Prostate gland (tissue), 2 donors: ENCODE results near the gene CCDC167. TPM values are rescaled to one million over a fixed set of nuclear protein-coding genes. Genes with fewer than 3 reads are reported as not detected.

Experiments used
- DNase-seq: peaks from one replicate; pipeline ENCODE4 v3.0.0-alpha.2; 2019; ENCODE audit warnings: low spot score
- H3K27ac ChIP-seq, 2 donors: fragments of 200-600 bp; sonication (generic); 2 replicates each; pipeline ENCODE4 v1.5.1; 2017 to 2019
- H3K27me3 ChIP-seq: fragments of 200-600 bp; sonication (generic); replicated peaks from 2 replicates; pipeline ENCODE4 v1.5.1; 2019; ENCODE audit not compliant: insufficient read depth
- H3K36me3 ChIP-seq, 2 donors: fragments of 200-600 bp; sonication (generic); 1 replicate in 1 of 2; 2 replicates in 1 of 2; pipeline versions ENCODE4 v1.5.1 to v1.8.1; 2017 to 2019
- H3K4me1 ChIP-seq: fragments of 200-600 bp; sonication (generic); replicated peaks from 2 replicates; pipeline ENCODE4 v1.5.1; 2019
- H3K4me3 ChIP-seq, 2 donors: fragments of 200-600 bp; sonication (generic); 2 replicates each; pipeline ENCODE4 v1.5.1; 2017 to 2019
- H3K9me3 ChIP-seq: fragments of 200-600 bp; sonication (generic); 2 replicates; pipeline ENCODE4 v1.5.1; 2017
- POLR2A ChIP-seq: fragments of 450-650 bp; IDR thresholded peaks from one replicate; pipeline ENCODE4 v1.6.1; 2016; ENCODE audit warnings: antibody characterized with exemption, mild to moderate bottlenecking
- POLR2AphosphoS5 ChIP-seq: sonication (generic); formaldehyde crosslinking; IDR thresholded peaks from one replicate; pipeline ENCODE4 v1.6.1; 2017; ENCODE audit warnings: antibody characterized with exemption
- WGBS: methylation state at CpG from one replicate; pipeline ENCODE4 v1.1.5; 2018; 5-methylcytosine and 5-hydroxymethylcytosine counted together
- intact Hi-C: fragments of 100-400 bp; cut with DNase I; formaldehyde crosslinking; loops from one replicate; pipeline ENCODE4 v1.14.2; 2022
- total RNA-seq, 2 donors: library from RNA; depleted of rRNA; stranded (reverse); fragments of >200 nt; gene quantifications; one replicate each; pipeline ENCODE4 v1.1.0, GENCODE V29; 2016
- TF ChIP-seq, protein P1 (sequence below), 4 experiments: fragments of 200-600 bp in 2 of 4; fragments of 450-650 bp in 2 of 4; sonication (generic) in 2 of 4; IDR thresholded peaks; 1 replicate in 3 of 4; 2 replicates in 1 of 4; pipeline ENCODE4 v1.5.1; 2016 to 2019; ENCODE audit warnings: antibody characterized with exemption in 4 of 4, mild to moderate bottlenecking in 2 of 4, moderate library complexity in 2 of 4

Gene CCDC167
- total RNA-seq, 2 donors from 2014 or later: 46.9 to 54.6 TPM

DNA sequence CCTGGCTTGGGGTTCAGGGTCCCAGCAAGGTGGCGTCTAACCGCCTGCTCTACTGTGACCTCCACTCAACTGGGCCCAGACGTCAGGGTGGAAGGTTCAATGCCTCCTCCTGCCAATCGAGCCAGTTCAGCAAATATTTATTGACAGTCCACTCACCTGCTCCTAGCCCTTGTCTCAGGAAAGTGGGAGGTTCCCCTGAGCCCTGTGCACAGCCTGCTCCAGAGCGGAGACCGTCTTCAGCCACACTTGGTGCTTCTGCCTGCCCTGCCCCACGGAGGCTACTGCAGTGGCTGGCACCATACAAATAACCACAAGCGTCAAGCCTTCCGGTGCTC lies 6.1 kb downstream of the CCDC167 start:
- 84% methylated on average over 7 of the region's 9 CpGs for WGBS
- Histone ChIP-seq H3K27me3 (no peaks in the 10 kb centered on the region), H3K27ac (no peak overlapping the region), H3K36me3 (no peaks in the 10 kb centered on the region), H3K9me3 (no peaks in the 10 kb centered on the region), H3K4me1 (no peaks in the 10 kb centered on the region), H3K4me3 (no peak overlapping the region)
- intact Hi-C loops: no loop called here
- TF ChIP-seq POLR2AphosphoS5 (no peak), POLR2A (no peak)
- TF ChIP-seq, protein P1, sequence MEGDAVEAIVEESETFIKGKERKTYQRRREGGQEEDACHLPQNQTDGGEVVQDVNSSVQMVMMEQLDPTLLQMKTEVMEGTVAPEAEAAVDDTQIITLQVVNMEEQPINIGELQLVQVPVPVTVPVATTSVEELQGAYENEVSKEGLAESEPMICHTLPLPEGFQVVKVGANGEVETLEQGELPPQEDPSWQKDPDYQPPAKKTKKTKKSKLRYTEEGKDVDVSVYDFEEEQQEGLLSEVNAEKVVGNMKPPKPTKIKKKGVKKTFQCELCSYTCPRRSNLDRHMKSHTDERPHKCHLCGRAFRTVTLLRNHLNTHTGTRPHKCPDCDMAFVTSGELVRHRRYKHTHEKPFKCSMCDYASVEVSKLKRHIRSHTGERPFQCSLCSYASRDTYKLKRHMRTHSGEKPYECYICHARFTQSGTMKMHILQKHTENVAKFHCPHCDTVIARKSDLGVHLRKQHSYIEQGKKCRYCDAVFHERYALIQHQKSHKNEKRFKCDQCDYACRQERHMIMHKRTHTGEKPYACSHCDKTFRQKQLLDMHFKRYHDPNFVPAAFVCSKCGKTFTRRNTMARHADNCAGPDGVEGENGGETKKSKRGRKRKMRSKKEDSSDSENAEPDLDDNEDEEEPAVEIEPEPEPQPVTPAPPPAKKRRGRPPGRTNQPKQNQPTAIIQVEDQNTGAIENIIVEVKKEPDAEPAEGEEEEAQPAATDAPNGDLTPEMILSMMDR (IDR thresholded peaks at IDR 0.05): no peak
- no peak for DNase-seq

DNA sequence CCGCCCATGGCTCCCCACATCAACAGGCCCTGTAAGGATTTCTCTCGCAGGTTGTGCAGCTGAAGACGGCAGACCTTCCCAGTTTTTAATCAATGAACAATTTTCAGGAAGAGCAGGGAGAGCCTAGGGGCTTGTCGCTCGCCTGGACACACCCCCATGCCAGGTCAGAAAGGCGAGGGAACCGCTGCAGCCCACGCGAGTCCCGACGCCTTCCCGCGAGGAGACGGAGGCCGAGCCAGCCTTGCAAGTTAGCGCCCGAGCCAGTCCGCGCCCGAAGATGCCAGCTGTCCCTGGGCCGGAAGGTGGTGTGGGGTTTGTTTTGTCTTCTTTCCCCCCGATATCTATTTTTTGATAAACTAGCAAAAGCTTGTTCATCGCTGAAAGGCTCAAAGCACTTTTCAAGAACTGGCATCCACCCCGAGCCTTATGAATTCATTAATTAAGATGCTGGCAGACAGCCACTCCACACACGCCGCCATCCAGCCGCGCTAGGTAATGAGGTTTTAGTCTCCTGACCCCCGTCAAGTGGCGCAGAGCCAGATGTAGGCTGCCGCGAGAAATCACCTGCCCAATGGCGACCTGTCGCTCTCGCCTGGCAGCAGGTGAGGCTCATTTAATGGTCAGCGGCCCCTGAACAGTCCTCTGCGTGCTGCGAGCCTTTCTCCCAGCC lies 6.6 kb downstream of the CCDC167 start:
- TF ChIP-seq POLR2A (no peak), POLR2AphosphoS5 (no peak)
- TF ChIP-seq, protein P1 (IDR thresholded peaks at IDR 0.05): no peak
- Histone ChIP-seq H3K27me3 (no peaks in the 10 kb centered on the region), H3K9me3 (no peaks in the 10 kb centered on the region), H3K36me3 (no peaks in the 10 kb centered on the region), H3K27ac (no peak overlapping the region), H3K4me3 (no peak overlapping the region), H3K4me1 (no peaks in the 10 kb centered on the region)
- DNase-seq: no peak
- intact Hi-C loops: no loop called here
- 52% methylated on average over 35 of the region's 38 CpGs for WGBS

DNA sequence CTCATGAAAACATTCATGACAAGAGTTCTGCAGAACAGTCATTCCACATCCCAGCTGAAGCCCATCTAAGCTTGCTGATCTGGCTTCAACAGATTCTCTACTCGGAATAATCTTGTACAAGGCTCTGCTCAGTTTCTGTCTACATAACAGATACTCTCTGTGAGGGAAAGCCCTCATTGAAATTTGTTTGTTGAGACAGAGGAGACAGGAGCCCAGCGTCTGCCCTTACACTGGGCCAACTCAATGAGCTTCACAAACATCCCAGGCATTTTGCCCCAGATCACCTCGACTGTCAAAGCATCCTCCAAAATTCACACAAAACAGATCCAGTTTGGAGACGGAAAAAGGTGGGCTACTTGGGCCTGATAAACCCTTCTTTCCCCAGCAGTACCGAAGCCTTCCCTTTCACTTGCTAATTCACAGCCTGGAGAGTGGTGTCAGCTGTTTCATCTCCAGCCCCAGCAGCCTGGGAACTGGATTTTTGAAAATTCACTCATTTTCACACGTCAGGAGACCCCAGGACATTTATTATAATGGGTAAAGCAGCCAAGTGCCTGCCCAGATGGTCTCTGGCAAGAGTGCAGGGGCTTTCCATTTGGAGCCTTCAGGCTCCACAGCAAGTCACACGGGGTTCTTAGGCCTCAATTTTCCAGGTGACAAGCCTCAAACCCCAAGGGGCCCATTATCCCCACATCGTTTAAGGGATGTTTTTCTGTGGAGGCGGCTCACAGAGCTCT lies 7.3 kb downstream of the CCDC167 start:
- H3K27ac ChIP-seq: no peak overlapping the region
- intact Hi-C loops: no loop called here
- no peaks in the 10 kb centered on the region for H3K9me3 ChIP-seq
- WGBS: 56% methylated on average over 9 of the region's 9 CpGs
- TF ChIP-seq POLR2A (no peak), POLR2AphosphoS5 (no peak)
- TF ChIP-seq, protein P1 (IDR thresholded peaks at IDR 0.05): no peak
- H3K36me3 ChIP-seq: no peaks in the 10 kb centered on the region
- no peak for DNase-seq
- H3K4me3 ChIP-seq: no peak overlapping the region
- no peaks in the 10 kb centered on the region for H3K4me1 ChIP-seq
- H3K27me3 ChIP-seq: no peaks in the 10 kb centered on the region

DNA sequence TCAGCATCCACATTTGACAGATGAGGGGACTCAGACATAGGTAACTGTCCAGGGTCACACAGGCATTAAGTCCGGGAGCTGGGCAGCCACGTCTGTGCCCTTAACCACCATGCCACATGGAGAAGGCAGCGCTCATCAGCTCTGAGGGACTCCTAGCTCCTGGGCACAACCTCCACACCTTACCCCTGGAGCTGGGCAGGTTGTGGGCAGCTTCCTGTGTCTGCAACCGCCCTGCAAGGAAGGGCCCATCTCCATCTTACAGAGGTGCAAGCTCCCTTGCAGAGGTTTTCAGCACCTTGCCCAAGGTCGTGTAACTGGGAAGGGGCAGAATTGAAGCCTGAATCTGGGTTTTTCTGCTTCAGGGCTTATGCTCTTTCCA lies 7.9 kb downstream of the CCDC167 start:
- Histone ChIP-seq H3K27ac (no peak overlapping the region), H3K27me3 (no peaks in the 10 kb centered on the region), H3K9me3 (no peaks in the 10 kb centered on the region), H3K36me3 (no peaks in the 10 kb centered on the region), H3K4me3 (no peak overlapping the region), H3K4me1 (no peaks in the 10 kb centered on the region)
- 91% methylated on average over 5 of the region's 5 CpGs for WGBS
- intact Hi-C loops: no loop called here
- TF ChIP-seq POLR2AphosphoS5: no peak
- no peak for TF ChIP-seq POLR2A
- TF ChIP-seq, protein P1 (IDR thresholded peaks at IDR 0.05): no peak
- DNase-seq: no peak
